Tibial artery (tissue), 4 donors: Measurements from ENCODE around the gene ITPKC.

Source experiments
- DNase-seq, 2 donors: peaks; one replicate each; pipeline ENCODE4 v3.0.0-alpha.2; 2019
- H3K27ac ChIP-seq, 2 donors: fragments of 200-600 bp; sonication (generic) in 1 of 2; 1 replicate in 1 of 2; 2 replicates in 1 of 2; pipeline ENCODE4 v1.5.1; 2018 to 2019; ENCODE audit warnings: mild to moderate bottlenecking in 1 of 2
- H3K27me3 ChIP-seq, 2 donors: fragments of 200-600 bp; sonication (generic) in 1 of 2; one replicate each; pipeline versions ENCODE4 v1.5.1 to v1.6.0; 2016 to 2019
- H3K36me3 ChIP-seq, 3 donors: fragments of 200-600 bp; sonication (generic) in 2 of 3; one replicate each; pipeline ENCODE4 v1.5.1; 2016 to 2019; ENCODE audit warnings: mild to moderate bottlenecking in 2 of 3
- H3K4me1 ChIP-seq, 4 donors: fragments of 200-600 bp; sonication (generic) in 2 of 4; 1 replicate in 3 of 4; 2 replicates in 1 of 4; pipeline ENCODE4 v1.5.1; 2016 to 2019
- H3K4me3 ChIP-seq, 2 donors: fragments of 200-600 bp; sonication (generic) in 1 of 2; 1 replicate in 1 of 2; 2 replicates in 1 of 2; pipeline ENCODE4 v1.5.1; 2018 to 2019; ENCODE audit warnings: mild to moderate bottlenecking in 2 of 2
- H3K9me3 ChIP-seq, 3 donors: fragments of 200-600 bp; sonication (generic) in 1 of 3; one replicate each; pipeline ENCODE4 v1.5.1; 2016 to 2019
- CTCF ChIP-seq, 2 experiments: fragments of 200-600 bp in 1 of 2; fragments of 450-650 bp in 1 of 2; IDR thresholded peaks; one replicate each; pipeline ENCODE4 v1.5.1; 2017 to 2019; ENCODE audit warnings: antibody characterized with exemption in 2 of 2, mild to moderate bottlenecking in 1 of 2, moderate library complexity in 1 of 2
- intact Hi-C: fragments of 100-400 bp; cut with DNase I; formaldehyde crosslinking; loops from one replicate; pipeline ENCODE4 v1.15.0; 2023; ENCODE audit warnings: low total_unique reads

Gene ITPKC

GRCh38 chr19:40702337-40703012, 14.4 kb upstream of the ITPKC start:
- intact Hi-C loops: no loop called here
- no peak for DNase-seq
- no peaks in the 10 kb centered on the region for H3K27me3 ChIP-seq
- no peaks in the 10 kb centered on the region for H3K4me1 ChIP-seq
- TF ChIP-seq CTCF (IDR thresholded peaks at IDR 0.05): no peak
- H3K9me3 ChIP-seq: no peaks in the 10 kb centered on the region
- peaks cover 25 to 88% (median 62%) of the 10 kb centered on the region in 3 donors for H3K36me3 ChIP-seq
- H3K27ac ChIP-seq: no peak overlapping the region
- no peak overlapping the region for H3K4me3 ChIP-seq

GRCh38 chr19:40703029-40703755, 13.7 kb upstream of the ITPKC start:
- TF ChIP-seq CTCF (IDR thresholded peaks at IDR 0.05): no peak
- Histone ChIP-seq H3K27me3 (no peaks in the 10 kb centered on the region), H3K4me1 (no peaks in the 10 kb centered on the region), H3K4me3 (no peak overlapping the region), H3K27ac (no peak overlapping the region), H3K36me3 (peaks cover 32 to 94% (median 67%) of the 10 kb centered on the region in 3 donors), H3K9me3 (no peaks in the 10 kb centered on the region)
- intact Hi-C loops: no loop called here
- no peak for DNase-seq

GRCh38 chr19:40704491-40705361, 12.2 kb upstream of the ITPKC start:
- TF ChIP-seq CTCF (IDR thresholded peaks at IDR 0.05): no peak
- H3K9me3 ChIP-seq: no peaks in the 10 kb centered on the region
- intact Hi-C loops: no loop called here
- H3K27me3 ChIP-seq: no peaks in the 10 kb centered on the region
- no peak overlapping the region for H3K27ac ChIP-seq
- H3K4me3 ChIP-seq: no peak overlapping the region
- no peak for DNase-seq
- H3K36me3 ChIP-seq: peaks cover 35 to 98% (median 72%) of the 10 kb centered on the region in 3 donors
- H3K4me1 ChIP-seq: no peaks in the 10 kb centered on the region

GRCh38 chr19:40705362-40705651, 11.6 kb upstream of the ITPKC start:
- Histone ChIP-seq H3K4me3 (no peak overlapping the region), H3K36me3 (peaks cover 35 to 98% (median 72%) of the 10 kb centered on the region in 3 donors), H3K4me1 (no peaks in the 10 kb centered on the region), H3K27ac (no peak overlapping the region), H3K27me3 (no peaks in the 10 kb centered on the region), H3K9me3 (no peaks in the 10 kb centered on the region)
- TF ChIP-seq CTCF (IDR thresholded peaks at IDR 0.05): no peak
- intact Hi-C loops: no loop called here
- DNase-seq: peak in 1 of 2 donors; percentile 53

- TF ChIP-seq CTCF (IDR thresholded peaks at IDR 0.05): no peak
- Histone ChIP-seq H3K4me3 (no peak overlapping the region), H3K27ac (no peak overlapping the region), H3K4me1 (no peaks in the 10 kb centered on the region), H3K9me3 (no peaks in the 10 kb centered on the region), H3K27me3 (no peaks in the 10 kb centered on the region), H3K36me3 (peaks cover 35 to 98% (median 72%) of the 10 kb centered on the region in 3 donors)
- no peak for DNase-seq
- intact Hi-C loops: no loop called here
Observed at GRCh38 chr19:40705950-40706619, 10.8 kb upstream of the ITPKC start.
